Measurements from ENCODE around the gene TSPAN17.

- TF ChIP-seq POLR2A (IDR thresholded peaks at IDR 0.05; ENCODE audit: low read depth, low read length) = no peak
- TF ChIP-seq TAF1 (IDR thresholded peaks at IDR 0.05; ENCODE audit: borderline replicate concordance, low read depth, low read length) = no peak
- no peak for TF ChIP-seq POLR2AphosphoS5 (IDR thresholded peaks at IDR 0.05; ENCODE audit: low read depth, low read length)
These were observed 2.2 kb upstream of the TSPAN17 start for GRCh38 chr5:176644878-176645670.
